T-helper 2 cell treated with Interferon-gamma antibody and Interleukin-4, amounts not matched to agents 5 μg/mL and 100 μg/mL, for 36 hours (primary cell): ENCODE measurements around the gene NUDT14.

Experiments
- DNase-seq: peaks from one replicate; pipeline ENCODE4 v3.0.0; 2021; ENCODE audit warnings: low spot score
- H3K27ac Mint-ChIP-seq: one replicate; pipeline ENCODE4 v1.8.0; 2021; ENCODE audit warnings: mild to moderate bottlenecking, mixed read lengths
- H3K27me3 Mint-ChIP-seq: one replicate; pipeline ENCODE4 v1.8.0; 2021; ENCODE audit warnings: low read depth, mixed read lengths
- H3K36me3 Mint-ChIP-seq: one replicate; pipeline ENCODE4 v1.8.0; 2021; ENCODE audit warnings: low read depth, mixed read lengths
- H3K4me1 Mint-ChIP-seq: one replicate; pipeline ENCODE4 v1.8.0; 2021; ENCODE audit warnings: low read depth, mixed read lengths
- H3K4me3 Mint-ChIP-seq: one replicate; pipeline ENCODE4 v1.8.0; 2022; ENCODE audit warnings: mild to moderate bottlenecking, moderate library complexity, mixed read lengths
- H3K9me3 Mint-ChIP-seq: one replicate; pipeline ENCODE4 v1.8.0; 2021; ENCODE audit warnings: mixed read lengths

NUDT14 gene

DNA sequence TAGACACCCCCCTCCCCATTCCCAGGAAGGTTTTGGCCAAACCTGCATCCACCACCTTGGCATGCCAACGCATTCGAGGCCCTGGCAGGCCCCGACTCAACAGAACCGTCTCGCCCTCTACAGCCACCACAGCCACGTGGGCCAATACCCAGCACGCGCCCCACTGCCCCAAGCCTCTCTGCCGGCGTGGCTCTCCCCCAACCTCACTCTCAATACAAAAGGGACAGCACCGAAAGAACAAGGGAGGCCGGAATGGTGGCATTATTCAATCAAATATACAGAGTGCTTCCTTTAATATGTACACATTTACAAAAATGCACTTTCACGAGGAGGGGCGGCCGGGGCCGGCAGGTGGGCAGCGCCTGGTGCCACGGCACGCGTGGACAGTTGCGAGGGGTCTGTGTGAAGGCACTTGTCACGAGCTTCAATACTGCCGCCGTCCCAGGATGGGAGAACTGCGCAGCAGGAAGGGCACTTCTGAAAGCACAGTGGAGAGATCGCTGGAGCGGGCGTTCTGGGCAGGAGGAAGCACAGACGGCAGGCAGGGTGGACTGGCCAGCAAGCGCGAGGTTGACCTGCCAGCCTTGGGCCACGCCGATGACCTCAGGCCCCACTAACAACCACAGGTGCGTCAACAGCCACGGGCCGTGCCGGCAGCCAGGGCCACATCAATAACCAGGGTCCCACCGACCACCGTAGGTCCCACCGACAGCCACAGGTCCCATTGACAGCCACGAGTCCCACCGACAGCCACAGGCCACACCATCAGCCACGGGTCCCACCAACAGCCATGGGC lies 39.4 kb downstream of the NUDT14 start:
- Mint-ChIP-seq H3K36me3 (no peaks in the 10 kb centered on the region), H3K27me3 (no peaks in the 10 kb centered on the region), H3K4me1 (no peaks in the 10 kb centered on the region), H3K4me3 (no peak overlapping the region), H3K9me3 (peaks cover 4% of the 10 kb centered on the region), H3K27ac (no peak overlapping the region)
- DNase-seq = no peak

DNA sequence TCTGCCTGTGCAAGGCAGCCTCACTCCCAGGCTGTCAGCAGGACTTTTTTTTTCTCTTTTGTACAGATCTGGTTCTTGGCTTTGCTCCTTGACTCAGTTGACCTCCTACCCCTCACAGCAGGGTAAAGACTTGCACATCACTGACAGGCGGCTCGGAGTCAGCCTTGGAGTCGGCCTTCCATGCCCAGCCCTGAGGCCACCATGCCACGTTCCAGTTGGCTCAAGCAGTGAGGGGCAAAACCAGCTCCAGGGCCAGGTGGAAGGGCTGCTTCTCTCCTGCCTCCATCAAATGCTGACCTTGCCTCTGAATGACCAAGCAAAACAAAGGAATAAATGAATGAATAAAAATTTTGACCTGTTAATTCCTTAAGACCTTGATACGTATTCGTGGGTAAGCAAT lies 40.1 kb downstream of the NUDT14 start:
- Mint-ChIP-seq H3K9me3 (peaks cover 4% of the 10 kb centered on the region), H3K27me3 (no peaks in the 10 kb centered on the region), H3K4me3 (no peak overlapping the region), H3K36me3 (no peaks in the 10 kb centered on the region), H3K4me1 (no peaks in the 10 kb centered on the region), H3K27ac (no peak overlapping the region)
- no peak for DNase-seq

DNA sequence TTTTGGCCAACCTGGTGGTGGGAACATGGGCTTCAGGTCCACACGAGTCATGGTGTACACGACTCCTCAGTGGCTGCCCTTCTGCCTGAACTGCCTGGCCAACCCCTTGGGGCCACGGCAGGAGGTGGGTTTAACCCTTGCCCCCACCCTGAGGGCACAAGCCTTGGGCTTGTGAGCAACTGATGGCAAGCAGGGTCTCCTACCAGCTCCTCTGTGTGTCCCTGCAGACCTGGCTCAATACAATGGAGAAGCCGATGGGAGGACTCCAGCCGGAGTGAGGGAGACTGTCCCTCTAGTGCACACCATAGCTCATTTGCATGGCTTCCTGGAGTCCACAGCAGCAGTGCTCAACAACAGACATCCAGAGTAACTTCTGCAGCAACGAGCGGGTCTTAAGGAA lies 40.5 kb downstream of the NUDT14 start:
- DNase-seq = no peak
- H3K9me3 Mint-ChIP-seq = peaks cover 4% of the 10 kb centered on the region
- H3K27me3 Mint-ChIP-seq = no peaks in the 10 kb centered on the region
- no peaks in the 10 kb centered on the region for H3K36me3 Mint-ChIP-seq
- H3K4me3 Mint-ChIP-seq = no peak overlapping the region
- H3K4me1 Mint-ChIP-seq = no peaks in the 10 kb centered on the region
- no peak overlapping the region for H3K27ac Mint-ChIP-seq

DNA sequence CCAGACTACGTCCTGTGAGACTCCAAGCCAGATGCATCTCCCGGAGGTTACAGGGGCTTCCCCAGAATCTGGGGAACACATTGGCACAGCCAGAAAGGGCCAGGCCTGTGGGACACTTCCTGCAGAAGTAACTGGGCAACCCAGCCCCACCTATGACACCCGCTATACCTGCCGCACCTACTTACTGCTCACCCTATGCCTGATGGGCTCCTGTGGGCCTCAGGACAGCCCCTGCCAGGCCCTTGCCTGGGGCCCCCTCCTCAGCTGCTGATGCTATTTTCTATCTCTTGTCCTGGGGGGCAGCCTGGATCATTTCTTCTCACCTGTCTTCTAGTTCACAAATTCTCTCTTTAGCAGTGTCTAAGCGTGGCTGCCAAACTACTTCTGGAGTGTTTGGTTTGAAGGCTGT lies 41.3 kb downstream of the NUDT14 start:
- no peaks in the 10 kb centered on the region for H3K4me1 Mint-ChIP-seq
- DNase-seq = no peak
- no peak overlapping the region for H3K4me3 Mint-ChIP-seq
- H3K36me3 Mint-ChIP-seq = no peaks in the 10 kb centered on the region
- H3K27ac Mint-ChIP-seq = no peak overlapping the region
- peaks cover 4% of the 10 kb centered on the region for H3K9me3 Mint-ChIP-seq
- H3K27me3 Mint-ChIP-seq = no peaks in the 10 kb centered on the region

DNA sequence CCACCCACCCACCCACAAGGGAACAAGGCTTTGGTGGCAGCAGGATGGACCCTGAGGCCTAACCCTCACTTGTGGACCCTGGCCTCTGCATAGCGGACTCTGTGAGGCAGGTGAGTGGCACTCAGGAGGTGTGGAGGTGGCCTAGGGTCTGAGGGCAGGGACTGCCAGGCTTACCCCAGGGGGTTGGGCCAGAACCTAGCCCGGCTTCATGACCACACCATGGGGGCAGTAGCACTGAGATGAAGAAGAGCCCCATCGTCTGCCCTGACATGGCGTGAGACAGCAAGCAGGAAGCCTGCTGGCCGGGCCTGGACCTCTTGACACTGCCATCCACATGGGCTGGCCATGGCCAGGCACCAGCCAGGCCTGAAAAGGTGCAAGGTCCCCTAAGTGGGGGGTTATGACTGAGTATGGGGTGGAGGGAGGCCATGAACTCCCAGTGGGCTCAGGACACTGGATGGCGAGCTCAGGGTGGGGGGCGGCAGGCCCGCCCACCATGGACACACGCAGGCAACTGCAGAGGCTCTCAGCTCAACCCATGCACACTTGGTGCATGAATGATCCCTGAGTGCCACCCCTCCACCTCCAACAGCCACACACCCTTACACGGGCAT lies 41.8 kb downstream of the NUDT14 start:
- Mint-ChIP-seq H3K4me1 (no peaks in the 10 kb centered on the region), H3K4me3 (no peak overlapping the region), H3K27me3 (no peaks in the 10 kb centered on the region), H3K27ac (no peak overlapping the region), H3K9me3 (peaks cover 4% of the 10 kb centered on the region), H3K36me3 (no peaks in the 10 kb centered on the region)
- DNase-seq = no peak

DNA sequence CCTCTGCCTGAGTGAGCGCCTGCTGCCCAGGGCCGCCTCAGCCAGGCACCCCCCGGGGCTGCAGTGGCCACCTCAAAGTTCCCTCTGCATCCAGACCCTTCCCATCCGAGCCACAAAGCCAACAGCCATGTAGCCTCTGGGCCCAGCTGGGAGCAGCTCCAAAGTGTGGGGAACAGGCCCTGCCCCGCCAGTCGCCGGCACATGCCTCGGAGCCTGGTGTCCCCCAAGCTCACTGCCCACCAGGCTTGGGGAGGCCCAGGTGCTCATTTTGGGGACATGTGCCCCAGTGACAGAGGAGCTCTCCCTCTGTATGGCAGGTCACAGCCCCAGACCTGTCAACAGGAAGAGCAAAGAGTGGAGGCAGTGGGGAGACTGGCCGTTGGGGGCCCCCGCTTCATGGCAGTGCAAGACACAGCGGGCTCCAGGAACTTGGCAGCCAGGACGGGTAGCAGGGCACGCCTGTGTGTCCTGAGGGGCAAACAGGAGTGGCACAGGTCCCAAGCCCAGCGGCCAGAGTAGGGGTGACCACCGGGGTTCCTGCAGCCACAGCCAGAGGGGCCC lies 42.5 kb downstream of the NUDT14 start:
- Mint-ChIP-seq H3K27me3 (no peaks in the 10 kb centered on the region), H3K27ac (no peak overlapping the region), H3K4me1 (no peaks in the 10 kb centered on the region), H3K4me3 (no peak overlapping the region), H3K9me3 (peaks cover 4% of the 10 kb centered on the region), H3K36me3 (no peaks in the 10 kb centered on the region)
- no peak for DNase-seq

DNA sequence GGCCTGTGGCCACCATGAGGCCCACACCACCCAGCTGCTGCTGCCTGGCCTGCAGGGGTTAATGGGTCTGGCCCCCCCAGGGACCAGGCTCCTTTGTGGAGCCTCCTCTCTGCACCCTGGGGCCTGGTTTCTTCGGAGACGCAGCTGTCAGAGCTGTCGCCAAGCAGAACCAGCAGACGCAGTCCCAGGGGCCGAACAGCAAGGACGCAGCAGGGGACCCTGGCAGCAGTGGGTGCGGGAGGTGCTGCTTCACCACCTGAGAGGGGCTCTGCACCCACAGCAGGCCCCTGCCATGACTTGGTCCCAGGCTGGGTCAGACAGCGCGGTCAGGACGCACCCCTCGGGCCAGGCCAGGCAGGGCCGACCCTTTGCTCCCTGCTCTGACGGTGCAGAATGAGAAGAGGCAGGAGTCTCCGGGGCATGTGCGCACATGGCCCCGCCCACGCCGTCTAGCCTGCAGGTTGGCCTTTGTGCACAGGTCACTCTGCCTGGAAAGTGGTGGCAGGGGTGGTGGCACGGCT lies 43.0 kb downstream of the NUDT14 start:
- H3K36me3 Mint-ChIP-seq = no peaks in the 10 kb centered on the region
- no peak overlapping the region for H3K4me3 Mint-ChIP-seq
- H3K4me1 Mint-ChIP-seq = no peaks in the 10 kb centered on the region
- no peak for DNase-seq
- no peak overlapping the region for H3K27ac Mint-ChIP-seq
- peaks cover 4% of the 10 kb centered on the region for H3K9me3 Mint-ChIP-seq
- peaks cover 3% of the 10 kb centered on the region for H3K27me3 Mint-ChIP-seq

DNA sequence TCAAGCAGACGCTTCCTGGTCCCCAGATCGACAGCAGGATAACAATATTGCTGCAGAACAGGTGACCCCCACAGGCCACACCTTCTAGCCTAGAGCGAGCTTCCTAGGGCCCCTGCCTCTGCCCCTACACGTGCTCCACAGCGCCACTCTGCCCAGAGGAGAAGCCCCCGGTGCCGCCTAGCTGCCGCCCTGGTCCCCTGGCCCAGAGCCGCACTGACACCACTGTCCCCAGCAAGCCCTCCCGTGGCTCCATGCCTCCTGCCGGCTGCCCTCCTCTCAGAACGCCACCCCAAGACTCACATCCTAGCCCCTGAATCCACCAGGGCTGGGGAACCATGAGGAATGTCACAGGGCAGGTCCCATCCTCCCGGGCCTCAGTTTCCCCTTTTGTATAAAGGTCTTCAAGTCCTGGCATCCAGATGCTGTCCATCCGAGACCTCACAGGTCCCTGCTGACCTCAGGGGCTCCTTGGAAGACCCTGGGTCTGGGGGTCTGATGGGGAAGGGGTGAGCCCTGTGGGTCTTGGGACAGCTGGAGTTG lies 43.6 kb downstream of the NUDT14 start:
- Mint-ChIP-seq H3K27me3 (peaks cover 6% of the 10 kb centered on the region), H3K4me1 (no peaks in the 10 kb centered on the region), H3K4me3 (no peak overlapping the region), H3K9me3 (peaks cover 8% of the 10 kb centered on the region), H3K36me3 (no peaks in the 10 kb centered on the region), H3K27ac (no peak overlapping the region)
- no peak for DNase-seq

DNA sequence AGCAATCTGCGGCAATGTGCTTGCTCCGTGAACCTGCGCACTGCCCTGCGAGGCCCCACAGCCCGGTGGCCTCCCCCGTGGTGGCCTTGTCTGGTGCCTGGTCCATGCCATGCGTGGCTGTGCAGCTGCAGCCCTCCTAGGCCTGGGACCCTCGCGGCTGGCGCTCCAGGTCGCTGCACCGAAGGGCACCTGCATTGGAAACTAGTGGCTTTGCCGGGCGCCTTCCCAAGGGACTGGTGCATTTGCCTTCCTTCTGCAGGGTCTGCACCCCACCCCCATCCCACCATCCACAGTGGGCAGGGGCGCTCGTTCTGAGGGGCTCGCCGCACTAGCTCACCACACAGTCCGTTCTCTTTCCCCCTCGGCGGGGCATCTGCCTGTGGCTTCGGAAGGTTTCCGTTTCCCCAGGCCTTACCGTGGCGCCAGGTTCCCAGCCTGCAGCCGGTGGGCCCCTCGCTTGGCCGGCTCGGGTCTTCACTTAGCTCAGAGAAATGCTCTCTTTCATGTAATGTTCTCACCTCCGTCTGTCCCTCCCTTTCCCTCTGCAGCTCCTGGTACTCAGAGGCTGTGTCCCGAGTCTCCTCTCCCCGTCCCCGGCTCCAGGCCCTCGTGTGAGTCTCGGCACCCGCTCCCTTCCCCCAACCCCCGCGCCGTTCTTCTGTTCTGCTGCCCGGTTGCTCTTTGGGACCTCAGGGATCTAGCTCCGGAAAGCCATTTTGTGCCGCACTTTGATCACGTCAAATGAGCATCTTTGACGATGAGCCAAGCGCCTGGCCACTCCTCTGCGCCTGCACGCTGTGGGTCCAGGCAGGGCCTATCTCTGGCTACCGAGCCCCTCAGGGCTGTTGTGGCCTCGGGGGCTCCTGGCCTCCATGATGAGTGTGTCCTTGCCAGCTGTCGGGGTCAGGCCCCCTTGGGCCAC lies 44.5 kb downstream of the NUDT14 start:
- Mint-ChIP-seq H3K27ac (no peak overlapping the region), H3K4me1 (no peaks in the 10 kb centered on the region), H3K4me3 (no peak overlapping the region), H3K36me3 (no peaks in the 10 kb centered on the region), H3K9me3 (peaks cover 8% of the 10 kb centered on the region), H3K27me3 (peaks cover 6% of the 10 kb centered on the region)
- no peak for DNase-seq

DNA sequence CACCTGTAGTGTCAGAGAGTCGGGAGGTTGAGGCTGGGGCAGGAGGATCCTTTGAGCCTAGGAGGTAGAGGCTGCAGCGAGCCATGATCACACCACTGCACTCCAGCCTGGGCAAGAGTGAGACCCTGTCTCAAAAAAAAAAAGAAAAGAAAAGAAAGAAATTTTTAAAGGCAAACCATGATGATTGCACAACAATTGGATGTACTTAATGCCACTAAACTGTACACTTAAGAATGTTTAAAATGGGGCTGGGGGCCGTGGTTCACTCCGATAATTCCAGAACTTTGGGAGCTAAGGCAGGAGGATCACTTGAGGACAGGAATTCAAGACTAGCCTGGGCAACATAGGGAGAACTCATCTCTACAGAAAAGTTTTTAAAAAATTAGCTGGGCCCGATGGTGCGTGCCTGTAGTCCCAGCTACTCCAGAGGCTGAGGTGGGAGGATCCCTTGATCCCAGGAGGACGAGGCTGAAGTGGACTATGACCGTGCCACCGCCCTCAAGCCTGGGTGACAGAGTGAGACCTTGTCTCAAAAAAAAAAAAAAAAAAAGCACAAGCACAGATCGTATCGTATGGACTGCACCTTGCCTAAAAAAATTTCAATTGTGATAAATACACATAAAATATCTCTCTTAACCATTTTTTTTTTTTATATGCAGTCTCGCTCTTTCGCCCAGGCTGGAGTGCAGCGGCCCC lies 45.3 kb downstream of the NUDT14 start:
- DNase-seq = no peak
- Mint-ChIP-seq H3K9me3 (peaks cover 8% of the 10 kb centered on the region), H3K4me1 (no peaks in the 10 kb centered on the region), H3K36me3 (no peaks in the 10 kb centered on the region), H3K27me3 (peaks cover 6% of the 10 kb centered on the region), H3K4me3 (no peak overlapping the region), H3K27ac (no peak overlapping the region)

DNA sequence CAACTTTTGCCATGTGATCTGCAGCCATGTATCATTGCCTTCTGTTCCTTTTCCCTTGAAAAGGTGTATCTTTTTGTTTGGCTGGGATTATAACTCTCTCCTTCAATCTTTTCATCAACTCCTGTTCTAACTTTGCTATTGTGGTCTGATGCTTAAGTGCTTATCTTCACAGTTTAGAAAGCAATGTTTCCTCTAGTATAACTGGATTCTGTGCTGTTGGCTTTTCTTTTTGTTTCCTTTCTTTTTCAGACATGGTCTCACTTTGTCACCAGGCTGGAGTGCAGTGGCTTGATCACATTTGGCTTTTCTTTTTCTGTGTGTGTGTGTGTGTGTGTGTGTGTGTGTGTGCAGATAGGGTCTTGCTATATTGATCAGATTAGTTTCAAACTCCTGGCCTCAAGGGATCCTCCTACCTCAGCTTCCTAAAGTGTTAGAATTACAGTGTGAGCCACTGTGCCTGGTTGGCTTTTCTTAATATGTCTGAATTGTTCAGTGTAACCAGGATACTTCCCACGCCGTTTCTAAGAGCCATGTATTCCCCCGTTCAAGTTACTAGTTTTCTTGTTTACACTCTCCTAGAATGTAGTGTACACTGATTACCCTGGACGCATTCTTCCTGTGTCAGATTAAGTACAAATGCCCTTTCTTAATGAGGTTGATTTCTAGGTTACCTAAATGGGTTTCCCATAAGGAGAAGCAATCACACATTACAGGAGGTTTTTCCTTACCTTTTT lies 48.0 kb downstream of the NUDT14 start:
- Mint-ChIP-seq H3K4me1 (no peaks in the 10 kb centered on the region), H3K4me3 (no peak overlapping the region), H3K36me3 (no peaks in the 10 kb centered on the region), H3K9me3 (peaks cover 7% of the 10 kb centered on the region), H3K27me3 (peaks cover 6% of the 10 kb centered on the region), H3K27ac (no peak overlapping the region)
- DNase-seq = no peak

DNA sequence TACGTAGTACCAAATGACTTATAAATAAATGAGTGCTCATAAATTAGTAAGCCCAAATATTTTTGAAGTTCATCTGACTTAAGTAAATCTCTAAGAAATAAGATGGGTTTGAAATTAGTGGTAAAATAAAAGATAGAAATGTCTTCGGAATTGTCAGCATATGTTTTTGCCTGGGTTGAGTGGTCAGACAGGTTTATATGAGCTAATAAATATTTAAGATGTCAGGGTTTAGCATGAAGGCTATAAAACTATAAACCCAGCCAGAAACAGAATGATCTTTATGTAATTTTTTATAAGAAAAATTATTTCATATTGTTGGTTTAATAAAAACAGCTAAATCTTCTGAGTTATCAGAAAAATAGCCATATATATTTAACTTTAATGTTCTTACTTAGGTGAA lies 49.9 kb downstream of the NUDT14 start:
- H3K4me1 Mint-ChIP-seq = no peaks in the 10 kb centered on the region
- H3K27me3 Mint-ChIP-seq = peaks cover 9% of the 10 kb centered on the region
- H3K36me3 Mint-ChIP-seq = no peaks in the 10 kb centered on the region
- H3K9me3 Mint-ChIP-seq = peaks cover 7% of the 10 kb centered on the region
- DNase-seq = no peak
- no peak overlapping the region for H3K27ac Mint-ChIP-seq
- H3K4me3 Mint-ChIP-seq = no peak overlapping the region
